ENCODE results near the gene ARL15.
"Not testable (repeated sequence)": the region's sequence is repeated elsewhere in the genome, so short reads cannot be mapped to it uniquely, and the experiment has no call there.

The ARL15 gene

DNA sequence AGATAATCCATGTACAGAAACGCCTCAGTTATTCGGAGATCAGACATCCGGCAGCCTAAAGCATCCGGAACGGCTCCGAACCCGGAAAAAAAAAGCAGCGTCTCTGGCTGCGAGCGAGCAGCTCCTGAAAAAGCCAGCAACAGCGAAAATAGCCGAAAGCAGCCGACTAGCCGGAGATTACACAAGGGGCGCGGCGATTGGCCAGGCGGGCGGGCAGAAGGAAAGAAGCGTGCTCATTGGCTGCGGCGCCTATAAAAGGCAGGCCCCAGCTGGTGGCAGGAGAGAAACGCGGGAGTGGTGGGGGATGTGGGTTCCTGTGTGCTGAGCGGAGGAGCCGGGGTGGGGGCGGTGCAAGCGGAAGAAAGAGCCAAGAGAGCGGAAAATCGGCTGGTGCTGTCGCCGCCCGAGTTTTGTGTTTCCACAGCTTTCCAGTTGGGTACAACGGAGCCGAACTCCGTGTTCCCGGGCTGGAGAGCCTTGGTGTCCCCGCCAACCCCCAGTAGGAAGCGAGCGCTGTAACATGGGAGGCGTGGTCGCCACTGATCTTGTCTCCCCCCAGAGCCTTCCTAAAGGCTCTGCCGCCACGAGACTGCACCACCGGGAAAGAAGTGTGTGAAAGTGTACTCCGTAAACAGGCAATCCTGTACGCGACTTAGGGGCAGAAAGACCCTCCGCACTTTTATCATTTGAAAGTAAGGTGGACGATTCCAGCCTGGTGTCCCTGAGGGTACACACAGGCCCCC lies at the start of gene ARL15:
Gene ARL15, minus strand, starts transcription at position 141 of the 743 bp plus-strand sequence.
- DNase-seq = peak; percentile 98

DNA sequence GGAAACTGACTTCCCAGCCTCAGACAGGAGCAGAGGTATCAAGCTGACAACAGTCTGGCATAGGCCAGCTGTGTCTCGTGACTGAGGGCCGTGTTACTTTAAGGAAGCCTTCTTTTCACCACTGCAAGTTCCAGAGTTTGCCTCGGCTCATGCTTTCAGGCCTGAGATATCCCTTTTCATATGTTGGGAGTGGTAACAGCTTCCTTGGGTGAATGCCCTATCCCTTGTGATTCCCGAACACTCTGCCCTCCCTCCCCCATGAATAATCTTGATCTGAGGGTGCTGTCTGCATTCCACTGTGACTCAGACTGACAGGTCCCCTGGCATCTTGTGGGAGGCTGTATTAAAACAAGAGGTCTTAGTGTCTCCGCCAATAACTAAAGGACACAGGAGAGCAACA lies 49.7 kb upstream of the ARL15 start:
- no peak for DNase-seq

DNA sequence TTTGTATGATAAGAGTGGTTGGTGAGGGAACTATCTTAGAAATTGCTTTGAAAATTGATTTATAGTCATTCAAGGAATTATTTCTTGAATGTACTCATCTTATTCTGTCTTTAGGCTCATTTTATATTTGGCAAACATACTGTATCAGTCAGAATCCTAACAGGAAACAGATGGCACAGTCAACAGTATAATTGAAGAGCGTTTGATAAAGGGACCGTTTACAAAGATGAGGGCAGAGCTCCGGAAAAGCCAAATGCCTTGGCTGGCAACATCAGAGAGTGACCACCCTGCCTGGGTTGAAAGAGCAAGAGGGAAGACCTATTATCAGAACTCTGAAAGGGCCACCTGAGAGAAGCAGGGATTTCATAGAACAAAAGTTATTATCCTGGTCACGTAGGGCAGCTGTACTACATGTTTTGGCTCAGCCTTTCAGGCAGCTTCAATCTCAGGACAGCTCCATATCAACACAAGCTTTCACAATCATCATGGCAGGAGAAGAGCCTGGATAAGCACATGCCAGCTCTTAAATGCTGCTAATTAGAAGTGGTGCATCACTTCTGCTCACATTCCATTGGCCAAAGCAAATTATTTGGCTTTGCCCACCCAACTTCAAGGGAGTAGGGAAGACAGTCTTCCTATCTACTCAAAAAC lies 47.2 kb upstream of the ARL15 start:
- DNase-seq = no peak

GRCh38 chr5:54353933-54354564 lies 43.7 kb upstream of the ARL15 start:
- DNase-seq = not testable (repeated sequence)

- not testable (repeated sequence) for DNase-seq
These were observed 42.2 kb upstream of the ARL15 start for GRCh38 chr5:54352580-54352979.

- DNase-seq = no peak
These were observed 37.0 kb upstream of the ARL15 start for GRCh38 chr5:54347221-54347865.

DNA sequence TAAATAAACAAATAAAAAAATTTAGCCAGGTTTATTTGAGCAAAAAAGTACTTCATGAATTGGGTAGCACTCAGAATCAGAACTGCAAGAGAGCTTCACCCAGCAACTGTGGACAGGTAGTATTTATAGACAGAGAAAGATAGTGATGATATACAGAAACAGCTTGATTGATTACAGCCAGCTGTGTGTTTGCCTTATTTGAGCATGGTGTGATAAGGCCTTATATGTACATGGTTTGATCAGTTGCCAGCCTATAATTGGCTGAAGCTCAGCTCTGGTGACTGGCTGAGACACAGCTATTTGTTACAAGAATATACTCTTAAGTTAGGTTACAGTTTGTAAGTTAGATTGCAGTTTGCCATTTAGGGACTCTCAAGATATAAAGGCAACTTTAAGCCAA lies 34.3 kb upstream of the ARL15 start:
- DNase-seq = no peak

DNA sequence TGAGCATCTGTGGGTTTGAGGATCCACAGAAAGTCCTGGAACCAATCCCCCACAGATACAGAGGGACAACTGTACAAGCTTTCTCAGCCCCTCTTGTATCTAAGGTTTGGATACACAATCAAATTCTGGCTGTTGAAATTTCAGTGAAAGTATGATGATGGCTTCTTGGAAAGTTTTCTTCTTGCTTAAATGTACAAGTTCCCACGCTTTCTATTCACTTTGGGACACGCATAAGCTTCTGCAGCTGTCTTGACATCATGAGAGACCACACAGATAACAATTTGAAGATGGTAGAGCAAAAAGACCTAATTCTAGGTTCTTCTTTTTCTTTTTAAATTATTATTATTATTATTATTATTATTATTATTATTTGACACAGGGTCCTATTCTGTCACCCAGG lies 31.6 kb upstream of the ARL15 start:
- DNase-seq = no peak

DNA sequence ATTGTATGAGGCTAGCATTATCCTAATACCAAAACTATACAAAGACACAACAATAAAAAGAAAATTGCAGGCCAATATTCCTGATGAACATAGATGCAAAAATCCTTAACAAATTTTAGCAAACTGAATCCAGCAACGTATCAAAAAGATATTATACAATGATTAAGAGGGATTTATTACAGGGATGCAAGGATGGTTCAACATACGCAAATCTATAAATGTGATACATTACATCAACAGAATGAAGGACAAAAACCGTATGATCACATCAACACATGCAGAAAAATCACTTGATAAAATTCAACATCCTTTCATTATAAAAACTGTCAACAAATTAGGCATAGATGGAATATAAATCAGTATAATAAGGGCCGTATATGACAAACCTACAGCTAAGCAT lies 27.1 kb upstream of the ARL15 start:
- DNase-seq = no peak

GRCh38 chr5:54332720-54333119 lies 22.3 kb upstream of the ARL15 start:
- no peak for DNase-seq

DNA sequence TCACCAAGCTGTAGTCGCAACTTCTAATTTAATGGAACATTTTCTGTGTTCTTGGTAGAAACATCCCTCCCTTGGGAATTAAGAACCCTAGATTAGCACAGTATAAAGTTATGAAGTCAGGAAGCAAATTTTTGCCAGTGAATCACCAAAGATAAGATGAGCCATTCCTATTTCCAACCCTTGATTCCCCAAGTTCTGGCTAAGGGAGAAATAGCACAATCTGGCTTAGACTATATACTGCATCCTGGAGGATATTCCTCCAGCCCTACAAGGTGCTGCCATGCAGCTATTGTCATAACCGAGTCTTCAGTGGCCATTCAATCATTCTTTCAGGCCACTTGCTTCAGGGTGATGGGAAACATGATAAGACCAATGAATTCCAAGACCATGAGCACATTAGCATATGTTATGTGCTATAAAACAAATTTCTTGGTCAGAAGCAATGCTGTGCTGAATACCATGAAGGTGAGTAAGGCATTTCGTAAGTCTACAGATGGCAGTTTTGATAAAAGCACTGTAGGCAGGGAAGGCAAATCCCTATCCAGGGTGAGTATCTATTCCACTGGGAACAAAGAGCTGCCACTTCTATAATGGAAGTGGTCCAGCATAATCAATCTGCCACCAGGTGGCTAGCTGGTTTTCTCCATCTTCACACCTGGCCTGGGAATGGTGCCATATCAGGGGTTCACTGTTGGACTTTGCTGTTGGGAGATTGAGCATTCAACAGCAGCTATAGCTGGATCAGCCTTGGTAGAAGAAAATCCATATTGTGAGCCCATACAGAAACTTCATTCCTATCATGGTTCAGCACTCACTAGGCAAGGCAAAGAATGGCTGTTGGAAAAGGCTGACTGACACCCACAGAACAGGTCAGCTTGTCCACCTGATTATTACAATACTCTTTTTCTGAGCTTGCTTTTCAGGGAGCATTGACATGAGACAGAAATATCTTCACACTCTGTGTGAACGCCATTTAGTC lies 19.6 kb upstream of the ARL15 start:
- DNase-seq = no peak

- no peak for DNase-seq
These were observed 16.4 kb upstream of the ARL15 start for GRCh38 chr5:54326662-54327270.

DNA sequence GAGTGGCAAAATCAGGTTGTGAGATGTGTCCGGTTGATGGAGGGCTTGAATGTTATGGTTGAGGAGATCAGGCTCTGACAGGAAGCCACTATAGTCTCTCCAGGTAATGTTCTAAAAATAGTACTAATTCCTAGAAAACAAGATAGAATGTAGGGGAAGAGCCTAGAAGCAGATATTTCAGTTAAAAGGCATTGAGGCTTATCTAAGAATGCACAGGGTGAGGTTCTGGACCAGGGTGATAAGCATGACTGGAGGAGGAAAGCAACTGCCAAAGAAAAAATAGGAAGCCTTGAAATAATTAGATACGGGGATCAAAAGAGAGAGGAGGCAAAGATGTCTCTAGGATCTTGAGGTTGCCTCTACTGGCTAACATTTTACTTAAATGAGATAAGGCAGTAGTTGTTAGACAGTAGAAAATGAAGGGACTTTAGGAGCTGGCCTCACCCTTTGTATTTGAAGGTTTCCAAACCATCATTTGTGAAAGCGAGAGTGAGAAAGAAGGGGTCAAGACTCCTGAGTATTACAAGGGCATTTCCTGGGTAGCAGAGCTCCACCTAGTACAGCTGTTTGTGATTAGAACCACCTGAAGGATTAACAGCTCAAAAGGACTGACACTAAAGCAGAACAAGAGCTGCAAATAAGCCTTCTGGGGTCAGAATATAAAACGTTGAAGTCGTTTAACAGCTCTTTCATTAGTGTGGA lies 15.4 kb upstream of the ARL15 start:
- DNase-seq = no peak

- DNase-seq = no peak
These were observed 14.9 kb upstream of the ARL15 start for GRCh38 chr5:54325272-54325609.

DNA sequence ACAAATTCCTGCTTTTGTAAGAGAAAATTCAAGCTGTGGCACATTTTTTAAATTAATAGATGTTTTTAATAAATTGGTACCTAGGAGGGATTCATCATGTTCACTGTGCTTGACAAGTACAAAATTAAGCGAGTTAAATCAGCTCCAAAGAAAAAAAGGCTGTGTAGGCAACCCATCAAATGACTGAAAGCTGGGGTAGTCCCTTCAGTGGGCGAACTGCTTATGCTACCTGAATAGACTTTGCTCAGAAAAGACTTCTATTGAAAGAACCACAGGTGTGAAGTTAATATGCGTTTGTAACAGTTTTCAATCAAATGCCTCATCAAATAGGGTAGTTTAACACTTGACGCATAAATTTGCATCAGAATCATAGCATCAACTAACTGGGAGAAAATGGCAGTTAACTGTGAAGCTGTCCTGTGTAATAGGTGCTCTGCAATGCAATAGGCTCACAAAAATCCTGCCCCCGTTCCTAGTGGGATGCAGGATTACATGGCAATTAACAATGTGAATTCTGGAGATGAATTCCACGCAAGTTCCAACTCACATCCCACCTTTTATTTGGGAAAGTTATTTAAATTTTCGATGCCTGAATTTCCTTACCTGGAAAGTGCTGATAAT lies 14.4 kb upstream of the ARL15 start:
- DNase-seq = no peak

DNA sequence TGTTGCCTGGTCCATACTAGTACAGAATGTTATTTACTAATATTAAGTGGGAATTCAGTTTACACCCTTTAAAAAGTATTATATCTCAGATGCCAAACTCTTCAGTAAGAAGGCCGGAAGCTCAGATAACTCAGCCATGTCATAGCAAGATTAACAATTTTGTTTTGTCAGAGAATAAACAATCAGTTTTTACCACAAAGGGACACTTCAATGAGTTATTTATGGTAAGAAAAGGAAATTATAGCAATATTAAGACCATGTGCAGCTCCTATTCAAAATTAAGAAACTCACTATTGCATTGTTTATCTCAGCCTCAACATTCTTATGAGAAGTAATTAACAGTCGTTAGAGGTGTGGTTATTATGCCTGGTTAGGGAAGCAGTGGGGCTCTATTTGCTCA lies 13.1 kb upstream of the ARL15 start:
- DNase-seq = no peak

DNA sequence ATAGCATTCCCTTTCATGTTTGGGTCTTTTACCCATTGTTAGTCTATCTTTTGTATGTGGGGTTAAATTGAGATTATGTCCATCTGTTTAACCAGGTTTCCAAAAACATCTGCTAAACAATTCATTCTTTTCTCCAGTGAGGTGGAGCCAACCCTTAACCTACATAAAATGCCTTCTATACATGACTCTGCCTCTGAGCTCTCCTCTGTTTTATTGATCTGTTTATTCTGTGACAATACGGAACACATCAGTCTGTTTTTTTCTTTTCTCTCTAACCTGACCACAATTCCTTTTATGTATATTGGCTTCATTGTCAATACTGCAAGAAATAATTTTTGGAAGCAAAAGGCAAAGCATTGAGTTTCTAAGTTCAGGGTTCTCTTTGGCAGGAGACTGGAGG lies 9.9 kb upstream of the ARL15 start:
- no peak for DNase-seq

DNA sequence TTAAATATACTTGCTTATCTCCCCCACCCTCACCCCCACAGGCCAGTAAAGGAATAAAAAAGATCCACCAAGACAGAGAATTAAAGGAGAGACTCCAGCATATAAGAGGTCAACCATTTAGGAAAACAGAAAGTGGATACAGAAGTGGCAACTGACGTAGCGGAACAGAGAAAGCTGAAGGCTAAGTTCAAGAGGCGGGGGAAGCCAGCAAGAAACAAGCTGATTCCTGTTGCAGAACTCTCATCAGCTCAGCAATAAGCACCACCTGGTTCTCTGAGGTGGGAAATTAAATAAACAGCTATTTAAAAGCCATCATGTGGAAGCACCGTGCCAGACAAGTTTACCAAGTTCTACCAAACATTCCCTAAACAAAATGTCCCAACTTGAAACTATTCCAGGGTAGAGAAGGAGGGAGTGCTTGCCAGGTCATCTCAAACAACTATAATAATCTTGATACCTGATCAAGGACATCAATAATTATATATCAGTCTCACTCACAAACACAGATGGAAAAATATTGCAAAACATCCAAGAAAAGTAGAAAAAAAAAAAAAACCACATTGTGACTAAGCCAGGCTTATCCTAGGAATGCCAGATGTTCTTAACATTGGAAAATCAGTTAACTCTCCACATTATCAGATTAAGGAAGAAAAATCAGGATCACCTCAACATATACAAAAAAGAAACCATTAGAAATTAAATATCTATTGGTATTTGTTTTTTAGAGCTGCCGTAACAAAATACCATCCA lies 7.3 kb upstream of the ARL15 start:
- no peak for DNase-seq

GRCh38 chr5:54315736-54316528 lies 5.6 kb upstream of the ARL15 start:
- no peak for DNase-seq
